ENCODE results near the gene KANK4.
"Not testable (repeated sequence)": the region's sequence is repeated elsewhere in the genome, so short reads cannot be mapped to it uniquely, and the experiment has no call there.

The KANK4 gene

DNA sequence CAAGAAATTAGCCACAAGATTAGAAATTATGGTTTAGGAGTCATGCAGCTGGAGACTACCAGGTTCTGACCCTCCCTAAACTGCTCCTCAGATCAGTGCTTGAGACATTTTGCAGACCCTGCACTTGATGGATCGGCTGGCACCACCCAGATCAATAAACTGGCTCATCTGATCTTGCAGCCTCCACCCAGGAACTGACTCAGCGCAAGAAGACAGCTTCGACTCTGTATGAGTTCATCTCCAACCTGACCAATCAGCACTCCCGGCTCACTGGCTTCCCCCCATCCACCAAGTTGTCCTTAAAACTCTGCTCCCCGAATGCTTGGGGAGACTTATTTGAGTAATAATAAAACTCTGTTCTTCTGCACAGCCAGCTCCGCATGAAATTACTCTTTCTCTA is 84.5 kb downstream of the KANK4 start:
- no peak for DNase-seq

- DNase-seq, result no peak
These were observed 85.2 kb downstream of the KANK4 start for GRCh38 chr1:62233926-62234450.

DNA sequence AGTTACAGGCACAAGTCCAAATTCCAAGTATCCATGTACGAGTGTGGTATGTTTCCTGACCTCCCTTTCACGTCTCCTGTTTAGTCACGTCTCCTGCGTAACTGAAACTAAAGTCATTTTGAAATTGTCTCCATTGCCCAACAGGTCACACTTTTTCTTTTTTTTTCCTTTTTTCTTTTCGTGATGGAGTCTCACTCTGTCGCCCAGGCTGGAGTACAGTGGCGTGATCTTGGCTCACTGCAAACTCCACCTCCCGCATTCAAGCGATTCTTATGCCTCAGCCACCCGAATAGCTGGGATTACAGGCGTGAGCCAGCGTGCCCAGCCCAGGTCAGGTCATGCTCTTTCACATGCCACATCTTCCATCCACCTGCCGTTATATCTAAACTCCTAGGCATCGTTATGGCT is 86.4 kb downstream of the KANK4 start:
- no peak for DNase-seq

GRCh38 chr1:62230718-62231117 is 88.5 kb downstream of the KANK4 start:
- no peak for DNase-seq

DNA sequence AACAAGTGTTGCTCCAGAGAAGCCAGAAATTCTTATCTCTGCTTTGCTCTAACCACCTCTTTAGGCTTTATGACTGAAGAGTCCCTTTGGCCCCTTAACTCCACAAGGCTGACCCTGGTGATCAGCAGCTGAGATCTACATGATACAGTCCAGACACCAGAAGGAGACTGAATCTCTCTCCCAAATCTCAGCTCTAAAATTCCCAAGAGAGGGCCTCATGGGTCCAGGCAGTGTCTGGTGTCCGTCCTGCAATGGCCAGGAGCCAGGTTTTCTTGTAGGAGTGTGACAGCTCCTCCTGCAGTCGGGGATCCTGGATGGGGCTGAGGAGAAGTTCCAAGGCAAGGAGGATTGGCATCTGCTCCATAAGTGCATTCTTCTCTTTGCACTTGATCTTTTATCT is 89.3 kb downstream of the KANK4 start:
- no peak for DNase-seq

DNA sequence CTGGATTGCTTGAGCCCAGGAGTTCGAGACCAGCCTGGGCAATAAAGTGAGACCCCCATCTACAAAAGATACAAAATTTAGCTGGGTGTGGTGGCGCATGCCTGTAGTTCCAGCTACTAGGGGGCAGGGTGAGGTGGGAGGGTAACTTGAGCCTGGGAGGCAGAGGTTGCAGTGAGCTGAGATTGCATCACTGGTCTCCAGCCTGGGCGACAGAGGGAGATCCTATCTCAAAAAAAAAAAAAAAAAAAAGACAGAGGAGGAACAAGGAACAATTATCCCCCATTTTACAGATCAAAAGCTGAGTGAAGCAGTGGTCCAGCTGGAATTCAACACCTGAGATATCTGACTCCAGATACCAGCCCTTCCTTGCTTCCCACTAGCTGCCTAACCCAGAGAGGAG is 89.8 kb downstream of the KANK4 start:
- DNase-seq, result no peak

- DNase-seq, result no peak
These were observed 90.4 kb downstream of the KANK4 start for GRCh38 chr1:62228883-62229187.

DNA sequence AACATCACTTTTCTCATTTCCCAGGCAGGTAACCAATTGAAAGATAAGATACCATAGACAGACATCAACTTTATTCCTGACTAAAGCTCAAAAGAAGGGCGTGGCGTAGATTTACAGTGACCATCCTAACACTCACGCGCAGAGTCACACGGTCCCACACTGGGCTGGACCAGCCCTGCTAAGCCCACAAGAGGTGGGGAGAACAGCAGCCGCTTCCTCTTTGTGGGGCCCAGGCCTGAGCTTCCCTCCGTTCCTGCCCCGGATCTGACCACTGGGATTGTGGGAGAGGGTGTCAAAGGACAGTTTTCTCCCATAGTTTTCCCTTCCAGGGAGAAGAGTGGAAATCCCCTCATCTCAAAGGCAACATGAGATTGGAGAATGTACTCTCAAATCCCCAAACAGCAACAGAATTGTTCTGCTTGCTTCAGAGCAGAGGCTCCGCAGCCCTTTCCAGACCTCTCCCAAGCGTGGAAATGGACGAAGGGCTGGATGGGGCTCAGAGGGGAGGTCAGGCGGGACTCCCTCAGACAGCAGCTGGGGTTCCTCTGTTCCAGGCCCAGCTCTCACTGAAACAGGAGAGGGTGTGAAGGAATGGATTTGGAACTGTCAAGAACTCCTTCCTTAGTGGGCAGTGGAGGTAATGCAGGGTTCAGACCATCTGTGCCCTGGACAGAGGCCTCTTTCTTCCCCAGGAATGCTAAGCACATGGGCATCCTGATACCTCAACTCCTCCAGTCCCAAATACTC is 90.9 kb downstream of the KANK4 start:
- DNase-seq, result no peak

DNA sequence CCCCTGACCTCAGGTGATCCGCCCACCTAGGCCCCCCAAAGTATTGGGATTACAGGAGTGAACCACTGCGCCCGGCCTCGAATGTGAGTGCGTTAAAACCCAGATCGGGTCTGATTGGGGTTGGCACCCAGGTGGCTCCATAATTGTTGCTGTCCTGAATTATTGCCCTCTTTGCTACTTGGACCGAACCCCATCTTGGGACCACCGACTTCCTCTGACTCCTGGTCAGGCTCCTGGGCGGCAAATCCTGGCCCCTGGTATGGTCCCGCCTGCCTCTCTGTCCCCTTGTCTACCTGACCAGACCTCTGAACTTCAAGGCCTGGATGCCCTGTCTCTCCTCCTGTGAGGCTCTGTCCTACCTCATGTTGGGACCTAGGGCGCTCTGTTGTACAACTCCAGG is 91.7 kb downstream of the KANK4 start:
- DNase-seq, result no peak

- no peak for DNase-seq
These were observed 95.1 kb downstream of the KANK4 start for GRCh38 chr1:62224182-62224581.

DNA sequence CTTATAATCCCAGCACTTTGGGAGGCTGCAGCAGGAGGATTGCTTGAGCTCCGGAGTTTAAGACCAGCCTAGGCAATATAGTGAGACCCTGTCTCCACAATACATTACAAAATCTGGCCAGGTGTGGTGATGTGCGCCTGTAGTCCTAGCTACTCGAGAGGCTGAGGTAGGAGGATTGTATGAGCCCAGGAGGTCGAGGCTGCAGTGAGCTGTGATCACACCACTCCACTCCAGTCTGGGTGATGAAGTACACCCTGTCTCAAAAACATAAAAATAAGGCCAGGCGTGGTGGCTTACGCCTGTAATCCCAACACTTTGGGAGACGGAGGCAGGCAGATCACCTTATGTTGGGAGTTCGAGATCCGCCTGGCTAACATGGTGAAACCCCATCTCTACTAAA is 96.9 kb downstream of the KANK4 start:
- no peak for DNase-seq

GRCh38 chr1:62221171-62221570 is 98.1 kb downstream of the KANK4 start:
- no peak for DNase-seq

GRCh38 chr1:62220456-62220855 is 98.8 kb downstream of the KANK4 start:
- not testable (repeated sequence) for DNase-seq

GRCh38 chr1:62218604-62219003 is 100.6 kb downstream of the KANK4 start:
- no peak for DNase-seq

DNA sequence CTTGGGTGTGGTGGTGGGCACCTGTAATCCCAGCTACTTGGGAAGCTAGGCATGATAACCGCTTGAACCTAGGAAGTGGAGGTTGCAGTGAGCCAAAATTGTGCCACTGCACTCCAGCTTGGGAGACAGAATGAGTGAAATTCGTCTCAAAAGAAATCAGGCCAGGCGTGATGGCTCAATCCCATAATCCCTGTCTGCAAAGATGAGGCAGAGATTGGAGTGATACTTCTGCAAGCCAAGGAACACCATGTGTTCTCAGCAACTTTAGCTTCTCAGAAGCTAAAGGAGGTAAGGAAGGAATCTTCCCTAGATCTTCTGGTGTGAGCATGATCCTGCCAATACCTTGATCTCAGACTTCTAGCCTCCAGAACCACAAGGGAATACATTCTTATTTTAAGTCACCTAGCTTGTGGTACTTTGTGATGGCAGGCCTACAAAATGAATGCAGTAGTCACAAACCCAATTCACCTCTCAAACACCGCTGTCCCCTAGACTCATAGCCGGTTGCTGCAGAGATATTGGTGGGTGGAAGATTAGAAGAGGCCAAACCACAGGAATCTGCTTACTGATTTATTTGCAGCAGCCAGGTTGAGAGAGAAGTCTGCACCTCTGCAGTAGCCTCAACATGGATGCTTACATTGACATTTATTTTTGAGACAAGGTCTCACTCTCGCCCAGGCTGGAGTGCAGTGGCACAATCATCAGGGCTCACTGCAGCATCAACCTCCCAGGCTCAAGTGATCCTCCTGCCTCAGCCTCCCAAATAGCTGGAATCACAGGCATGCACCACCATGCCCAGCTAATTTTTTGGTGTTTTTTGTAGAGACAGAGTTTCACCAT is 105.9 kb downstream of the KANK4 start:
- no peak for DNase-seq

- no peak for DNase-seq
These were observed 106.8 kb downstream of the KANK4 start for GRCh38 chr1:62212411-62212810.

DNA sequence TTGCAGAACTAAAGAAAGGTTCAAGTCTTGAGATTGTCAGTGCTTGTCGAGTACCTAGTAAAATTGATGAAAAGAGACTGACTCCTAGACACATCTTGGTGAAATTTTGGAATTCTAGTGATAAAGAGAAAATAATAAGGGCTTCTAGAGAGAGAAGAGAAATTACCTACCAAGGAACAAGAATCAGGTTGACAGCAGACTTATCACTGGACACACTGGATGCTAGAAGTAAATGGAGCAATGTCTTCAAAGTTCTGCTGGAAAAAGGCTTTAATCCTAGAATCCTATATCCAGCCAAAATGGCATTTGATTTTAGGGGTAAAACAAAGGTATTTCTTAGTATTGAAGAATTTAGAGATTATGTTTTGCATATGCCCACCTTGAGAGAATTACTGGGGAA is 108.3 kb downstream of the KANK4 start:
- no peak for DNase-seq

GRCh38 chr1:62209931-62210595 is 109.2 kb downstream of the KANK4 start:
- no peak for DNase-seq

DNA sequence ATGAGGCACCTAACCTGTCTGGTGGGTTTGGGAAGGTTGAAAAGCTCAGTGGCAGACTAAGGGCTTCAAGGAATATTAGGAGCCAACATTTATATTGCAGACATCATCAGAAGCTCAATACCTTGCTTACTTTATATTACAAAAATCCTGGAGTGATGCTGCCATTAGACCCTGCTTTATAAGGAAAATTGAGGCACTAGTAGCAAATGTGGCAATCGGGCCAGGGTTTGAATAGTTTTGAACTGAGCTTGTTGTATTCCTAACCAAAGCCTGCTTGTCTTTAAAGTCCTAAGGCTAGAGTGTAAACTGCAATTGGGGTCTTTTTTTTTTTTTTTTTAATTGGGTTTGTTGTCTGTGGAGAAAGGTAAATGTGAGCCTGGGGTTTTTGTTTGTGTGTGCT is 110.3 kb downstream of the KANK4 start:
- DNase-seq, result no peak

DNA sequence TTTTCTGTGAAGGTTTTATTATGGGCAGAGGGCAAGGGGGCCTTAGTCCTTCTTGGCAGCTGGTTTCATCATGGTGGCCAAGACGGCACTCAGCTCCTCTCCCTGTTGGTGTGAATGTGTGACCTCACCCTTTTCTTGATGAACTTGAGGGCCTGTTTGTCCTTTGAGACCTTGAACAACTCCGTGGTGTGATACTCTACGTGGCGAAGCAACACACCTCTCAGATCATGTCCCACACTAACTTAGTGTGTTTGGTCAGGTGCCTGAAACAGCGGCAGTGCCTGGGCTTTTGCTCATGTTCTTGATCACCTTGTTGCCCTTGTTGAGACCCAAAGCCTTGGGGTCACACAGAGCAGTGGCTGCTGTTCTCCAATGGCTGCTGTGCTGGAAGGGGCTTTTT is 111.1 kb downstream of the KANK4 start:
- DNase-seq, result no peak

- DNase-seq, result no peak
These were observed 112.0 kb downstream of the KANK4 start for GRCh38 chr1:62207187-62207586.

DNA sequence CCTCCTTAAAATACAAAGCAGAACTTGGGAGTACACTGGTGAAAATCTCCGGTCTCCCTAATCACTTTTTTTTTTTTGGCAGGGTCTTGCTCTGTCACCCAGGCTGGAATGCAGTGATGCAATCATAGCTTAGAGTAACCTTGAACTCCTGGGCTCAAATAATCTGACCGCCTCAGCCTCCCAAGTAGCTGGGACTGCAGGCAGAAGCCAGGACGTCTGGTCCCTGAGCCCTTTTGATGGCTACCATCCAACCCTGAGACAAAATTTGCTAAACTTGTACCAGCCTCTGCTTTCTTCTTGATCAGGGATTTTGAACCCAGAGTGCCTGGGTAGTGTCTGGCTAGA is 120.5 kb downstream of the KANK4 start:
- no peak for DNase-seq

GRCh38 chr1:62198069-62198780 is 121.0 kb downstream of the KANK4 start:
- DNase-seq, result no peak
